GM18907 (cell line): ENCODE results near the gene ERRFI1.
"Not testable (repeated sequence)": the region's sequence is repeated elsewhere in the genome, so short reads cannot be mapped to it uniquely, and the experiment has no call there.

Source experiments
- ATAC-seq: cut with Tn5 transposase; IDR thresholded peaks from one replicate; pipeline ENCODE4 v1.9.1; 2021; ENCODE audit warnings: mild to moderate bottlenecking, moderate library complexity; ENCODE audit not compliant: unreplicated experiment

ERRFI1 gene

GRCh38 chr1:7975212-7975865, 50.8 kb downstream of the ERRFI1 start:
- no peak for ATAC-seq

- no peak for ATAC-seq
Measured at GRCh38 chr1:7973086-7973485, 53.0 kb downstream of the ERRFI1 start.

- no peak for ATAC-seq
Measured at GRCh38 chr1:7972285-7972684, 53.8 kb downstream of the ERRFI1 start.

GRCh38 chr1:7971024-7971423, 55.1 kb downstream of the ERRFI1 start:
- ATAC-seq = no peak

GRCh38 chr1:7970246-7970645, 55.9 kb downstream of the ERRFI1 start:
- ATAC-seq = no peak

- ATAC-seq = no peak
Measured at GRCh38 chr1:7967651-7968050, 58.5 kb downstream of the ERRFI1 start.

- no peak for ATAC-seq
Measured at GRCh38 chr1:7967196-7967595, 58.9 kb downstream of the ERRFI1 start.

GRCh38 chr1:7964476-7964875, 61.6 kb downstream of the ERRFI1 start:
- ATAC-seq = no peak

- ATAC-seq = not testable (repeated sequence)
Measured at GRCh38 chr1:7963841-7964240, 62.3 kb downstream of the ERRFI1 start.

- not testable (repeated sequence) for ATAC-seq
Measured at GRCh38 chr1:7963378-7963730, 62.8 kb downstream of the ERRFI1 start.

- ATAC-seq = no peak
Measured at GRCh38 chr1:7962636-7963377, 63.3 kb downstream of the ERRFI1 start.

- ATAC-seq = peak; percentile 22
Measured at GRCh38 chr1:7962014-7962335, 64.1 kb downstream of the ERRFI1 start.
